Lower leg skin (tissue), 4 donors: ENCODE measurements around the gene DCUN1D4. TPM values are rescaled to one million over a fixed set of nuclear protein-coding genes. Genes with fewer than 3 reads are reported as not detected.
A peak's percentile ranks its signal among the peaks of the same experiment; 100 is the strongest.

Source experiments
- DNase-seq, 2 donors: peaks; one replicate each; pipeline ENCODE4 v3.0.0-alpha.2; 2019; ENCODE audit warnings: low spot score in 2 of 2
- H3K4me3 ChIP-seq: fragments of 200-600 bp; sonication (generic); 2 replicates; pipeline ENCODE4 v1.5.1; 2017; ENCODE audit warnings: mild to moderate bottlenecking, low read depth; ENCODE audit not compliant: poor library complexity, severe bottlenecking
- POLR2A ChIP-seq, 2 donors: fragments of 450-650 bp; IDR thresholded peaks; one replicate each; pipeline ENCODE4 v1.6.1; 2016 to 2017; ENCODE audit warnings: antibody characterized with exemption in 2 of 2, mild to moderate bottlenecking in 1 of 2, moderate library complexity in 1 of 2
- WGBS, 2 donors: methylation state at CpG; one replicate each; pipeline ENCODE4 v1.1.5; 2018; 5-methylcytosine and 5-hydroxymethylcytosine counted together
- intact Hi-C: fragments of 100-400 bp; cut with DNase I; formaldehyde crosslinking; loops from one replicate; pipeline ENCODE4 v1.15.0; 2023; ENCODE audit warnings: low total_unique reads
- total RNA-seq, 4 donors: library from RNA; depleted of rRNA; stranded (reverse); fragments of >200 nt; gene quantifications; one replicate each; pipeline ENCODE4 v1.1.0, GENCODE V29; 2016
- TF ChIP-seq, protein P1 (sequence below), 3 donors: fragments of 450-650 bp; IDR thresholded peaks; one replicate each; pipeline ENCODE4 v1.5.1; 2016; ENCODE audit warnings: antibody characterized with exemption in 3 of 3, mild to moderate bottlenecking in 3 of 3, moderate library complexity in 2 of 3

The DCUN1D4 gene
- total RNA-seq, 4 donors from 2014 or later: 16.7 to 30.7 (median 17.7) TPM

GRCh38 chr4:51833236-51833635, 9.7 kb upstream of the DCUN1D4 start:
- intact Hi-C loops: no loop called here
- TF ChIP-seq, protein P1, sequence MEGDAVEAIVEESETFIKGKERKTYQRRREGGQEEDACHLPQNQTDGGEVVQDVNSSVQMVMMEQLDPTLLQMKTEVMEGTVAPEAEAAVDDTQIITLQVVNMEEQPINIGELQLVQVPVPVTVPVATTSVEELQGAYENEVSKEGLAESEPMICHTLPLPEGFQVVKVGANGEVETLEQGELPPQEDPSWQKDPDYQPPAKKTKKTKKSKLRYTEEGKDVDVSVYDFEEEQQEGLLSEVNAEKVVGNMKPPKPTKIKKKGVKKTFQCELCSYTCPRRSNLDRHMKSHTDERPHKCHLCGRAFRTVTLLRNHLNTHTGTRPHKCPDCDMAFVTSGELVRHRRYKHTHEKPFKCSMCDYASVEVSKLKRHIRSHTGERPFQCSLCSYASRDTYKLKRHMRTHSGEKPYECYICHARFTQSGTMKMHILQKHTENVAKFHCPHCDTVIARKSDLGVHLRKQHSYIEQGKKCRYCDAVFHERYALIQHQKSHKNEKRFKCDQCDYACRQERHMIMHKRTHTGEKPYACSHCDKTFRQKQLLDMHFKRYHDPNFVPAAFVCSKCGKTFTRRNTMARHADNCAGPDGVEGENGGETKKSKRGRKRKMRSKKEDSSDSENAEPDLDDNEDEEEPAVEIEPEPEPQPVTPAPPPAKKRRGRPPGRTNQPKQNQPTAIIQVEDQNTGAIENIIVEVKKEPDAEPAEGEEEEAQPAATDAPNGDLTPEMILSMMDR (IDR thresholded peaks at IDR 0.05): no peak
- no peak for TF ChIP-seq POLR2A (IDR thresholded peaks at IDR 0.05)
- no peak overlapping the region for H3K4me3 ChIP-seq
- no peak for DNase-seq

GRCh38 chr4:51835079-51835478, 7.9 kb upstream of the DCUN1D4 start:
- 94 to 97% methylated on average over 1 of the region's 1 CpG for WGBS, 2 donors
- DNase-seq: no peak
- intact Hi-C loops: no loop called here
- no peak overlapping the region for H3K4me3 ChIP-seq
- TF ChIP-seq, protein P1 (IDR thresholded peaks at IDR 0.05): no peak
- no peak for TF ChIP-seq POLR2A (IDR thresholded peaks at IDR 0.05)

- intact Hi-C loops: no loop called here
- TF ChIP-seq POLR2A (IDR thresholded peaks at IDR 0.05): no peak
- TF ChIP-seq, protein P1 (IDR thresholded peaks at IDR 0.05): no peak
- no peak for DNase-seq
- H3K4me3 ChIP-seq: no peak overlapping the region
- WGBS, 2 donors: 50 to 55% methylated on average over 1 of the region's 1 CpG
These were observed 7.1 kb upstream of the DCUN1D4 start for GRCh38 chr4:51835855-51836254.

DNA sequence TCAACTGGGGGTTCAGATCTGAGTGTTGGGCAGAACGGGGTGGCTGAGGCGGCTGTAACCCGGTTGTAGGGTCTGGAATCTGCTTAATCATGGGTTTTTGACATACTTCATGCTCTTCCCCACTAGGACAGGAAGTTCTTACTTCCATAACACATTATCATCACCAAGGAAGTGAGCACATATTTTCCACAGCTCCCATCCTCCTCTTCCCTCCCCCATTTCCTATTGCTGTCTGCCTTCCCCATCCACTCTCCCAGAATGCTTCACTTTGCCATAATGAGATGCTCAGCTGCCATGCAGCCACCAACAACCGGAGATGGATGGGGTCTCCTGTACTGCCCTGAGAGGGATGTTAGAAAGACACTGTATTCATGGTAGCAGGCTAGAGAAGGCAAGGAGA, 6.4 kb upstream of the DCUN1D4 start:
- DNase-seq: no peak
- intact Hi-C loops: no loop called here
- H3K4me3 ChIP-seq: no peak overlapping the region
- TF ChIP-seq, protein P1 (IDR thresholded peaks at IDR 0.05): no peak
- TF ChIP-seq POLR2A (IDR thresholded peaks at IDR 0.05): no peak
- 55 to 69% methylated on average over 4 of the region's 4 CpGs for WGBS, 2 donors

GRCh38 chr4:51840781-51841180, 2.2 kb upstream of the DCUN1D4 start:
- no peak overlapping the region for H3K4me3 ChIP-seq
- TF ChIP-seq, protein P1 (IDR thresholded peaks at IDR 0.05): no peak
- no peak for TF ChIP-seq POLR2A (IDR thresholded peaks at IDR 0.05)
- DNase-seq: no peak
- intact Hi-C loops: no loop called here
- 83 to 87% methylated on average over 4 of the region's 4 CpGs for WGBS, 2 donors

GRCh38 chr4:51842167-51842553, 793 bp upstream of the DCUN1D4 start:
- DNase-seq: peak; percentile 22 to 86

More at GRCh38 chr4:51842167-51842553, 793 bp upstream of the DCUN1D4 start:
- H3K4me3 ChIP-seq: peak overlapping the region; percentile 49
- TF ChIP-seq, protein P1 (IDR thresholded peaks at IDR 0.05): no peak
- no peak for TF ChIP-seq POLR2A (IDR thresholded peaks at IDR 0.05)
- intact Hi-C loops: no loop called here
- WGBS, 2 donors: 0 to 1% methylated on average over 20 of the region's 20 CpGs
